Fibroblast of the aortic adventitia (primary cell): ENCODE measurements around the gene CAPN13. TPM values are rescaled to one million over a fixed set of nuclear protein-coding genes. Genes with fewer than 3 reads are reported as not detected.

Experiments
- DNase-seq: peaks from one replicate; pipeline ENCODE4 v3.0.0-alpha.2; 2010; ENCODE audit warnings: low read depth
- H3K4me3 ChIP-seq: 2 replicates; pipeline ENCODE4 v1.5.1; 2011; ENCODE audit warnings: low read depth, mild to moderate bottlenecking, control low read depth, low read length, moderate library complexity
- total RNA-seq: library from RNA; depleted of rRNA; stranded (reverse); fragments of >200 nt; gene quantifications from 2 replicates; pipeline ENCODE4 v1.2.3, GENCODE V29; 2012; ENCODE audit warnings: low replicate concordance
- TF ChIP-seq, protein P1 (sequence below): IDR thresholded peaks from 2 replicates; pipeline ENCODE4 v1.5.1; 2011; ENCODE audit warnings: mild to moderate bottlenecking, low read length, control low read depth, inconsistent platforms; ENCODE audit not compliant: insufficient read depth

CAPN13 gene
- total RNA-seq, 1 donor, result not detected

DNA sequence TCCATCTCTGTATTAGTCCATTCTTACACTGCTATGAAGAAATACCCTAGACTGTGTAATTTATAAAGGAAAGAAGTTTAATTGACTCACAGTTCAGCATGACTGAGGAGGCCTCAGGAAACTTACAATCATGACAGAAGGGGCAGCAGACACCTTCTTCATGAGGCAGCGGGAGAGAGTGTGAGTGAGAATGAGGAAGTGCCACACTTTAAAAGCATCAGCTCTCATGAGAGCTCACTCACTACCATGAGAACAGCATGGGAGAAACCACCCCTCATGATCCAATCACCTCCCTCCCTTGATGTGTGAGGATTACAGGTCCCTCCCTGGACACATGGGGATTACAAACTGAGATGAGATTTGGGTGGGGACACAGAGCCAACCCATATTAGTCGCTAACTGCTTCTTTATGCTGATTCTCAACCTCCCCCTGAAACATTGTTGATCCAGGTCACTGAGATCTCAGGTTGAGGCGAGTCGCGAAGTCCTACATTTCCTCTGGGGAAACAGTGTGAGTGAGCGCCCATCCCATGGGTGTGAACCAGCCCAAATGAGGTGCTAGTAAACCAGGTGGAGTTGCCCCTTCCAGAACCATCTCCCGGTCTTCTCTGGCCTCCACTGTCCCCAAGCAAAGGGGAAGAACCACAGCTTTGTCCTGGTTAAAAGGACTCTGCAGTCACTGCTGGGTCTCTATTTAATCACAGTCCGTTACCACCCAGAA is 123.8 kb downstream of the CAPN13 start:
- no peak overlapping the region for H3K4me3 ChIP-seq
- TF ChIP-seq, protein P1, sequence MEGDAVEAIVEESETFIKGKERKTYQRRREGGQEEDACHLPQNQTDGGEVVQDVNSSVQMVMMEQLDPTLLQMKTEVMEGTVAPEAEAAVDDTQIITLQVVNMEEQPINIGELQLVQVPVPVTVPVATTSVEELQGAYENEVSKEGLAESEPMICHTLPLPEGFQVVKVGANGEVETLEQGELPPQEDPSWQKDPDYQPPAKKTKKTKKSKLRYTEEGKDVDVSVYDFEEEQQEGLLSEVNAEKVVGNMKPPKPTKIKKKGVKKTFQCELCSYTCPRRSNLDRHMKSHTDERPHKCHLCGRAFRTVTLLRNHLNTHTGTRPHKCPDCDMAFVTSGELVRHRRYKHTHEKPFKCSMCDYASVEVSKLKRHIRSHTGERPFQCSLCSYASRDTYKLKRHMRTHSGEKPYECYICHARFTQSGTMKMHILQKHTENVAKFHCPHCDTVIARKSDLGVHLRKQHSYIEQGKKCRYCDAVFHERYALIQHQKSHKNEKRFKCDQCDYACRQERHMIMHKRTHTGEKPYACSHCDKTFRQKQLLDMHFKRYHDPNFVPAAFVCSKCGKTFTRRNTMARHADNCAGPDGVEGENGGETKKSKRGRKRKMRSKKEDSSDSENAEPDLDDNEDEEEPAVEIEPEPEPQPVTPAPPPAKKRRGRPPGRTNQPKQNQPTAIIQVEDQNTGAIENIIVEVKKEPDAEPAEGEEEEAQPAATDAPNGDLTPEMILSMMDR, result no peak

DNA sequence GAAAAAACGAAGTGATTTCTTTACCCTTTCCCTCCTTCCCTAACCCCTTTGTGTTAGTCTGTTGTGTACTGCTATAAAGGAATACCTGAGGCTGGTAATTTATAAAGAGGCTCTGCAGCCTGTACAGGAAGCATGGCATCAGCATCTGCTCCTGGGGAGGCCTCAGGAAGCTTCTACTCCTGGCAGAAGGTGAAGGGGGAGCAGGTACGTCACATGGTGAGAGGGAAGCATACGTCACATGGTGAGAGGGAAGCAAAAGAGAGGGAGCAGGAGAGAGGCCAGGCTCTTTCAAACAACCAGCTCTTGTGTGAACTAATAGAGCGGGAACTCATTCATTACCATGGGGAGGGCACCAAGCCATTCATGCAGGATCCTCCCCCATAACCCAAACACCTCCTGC is 126.2 kb downstream of the CAPN13 start:
- DNase-seq, result no peak
- TF ChIP-seq, protein P1, result no peak
- no peak overlapping the region for H3K4me3 ChIP-seq

More for the DNA sequence above, 123.8 kb downstream of the CAPN13 start:
- no peak for DNase-seq

DNA sequence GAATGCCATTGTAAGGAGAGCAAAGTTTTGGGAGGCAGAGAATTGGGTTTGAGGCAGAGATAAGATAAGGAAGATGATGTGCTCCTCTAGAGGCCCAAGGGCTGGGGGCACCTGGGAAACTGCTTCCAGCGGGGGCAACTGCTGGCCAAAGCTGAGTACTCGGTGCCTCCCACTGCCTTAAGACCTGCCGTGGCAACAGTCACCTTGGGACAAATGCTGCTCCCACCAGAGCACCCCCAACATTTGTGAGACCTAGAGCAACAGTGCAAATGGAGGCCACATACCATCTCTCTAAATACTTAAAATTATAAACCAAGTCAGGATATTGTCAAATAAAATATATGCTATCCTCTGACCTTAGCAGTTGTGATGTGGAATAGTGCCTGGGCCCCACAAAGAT is 127.1 kb downstream of the CAPN13 start:
- no peak overlapping the region for H3K4me3 ChIP-seq
- TF ChIP-seq, protein P1, result no peak
- DNase-seq, result no peak

DNA sequence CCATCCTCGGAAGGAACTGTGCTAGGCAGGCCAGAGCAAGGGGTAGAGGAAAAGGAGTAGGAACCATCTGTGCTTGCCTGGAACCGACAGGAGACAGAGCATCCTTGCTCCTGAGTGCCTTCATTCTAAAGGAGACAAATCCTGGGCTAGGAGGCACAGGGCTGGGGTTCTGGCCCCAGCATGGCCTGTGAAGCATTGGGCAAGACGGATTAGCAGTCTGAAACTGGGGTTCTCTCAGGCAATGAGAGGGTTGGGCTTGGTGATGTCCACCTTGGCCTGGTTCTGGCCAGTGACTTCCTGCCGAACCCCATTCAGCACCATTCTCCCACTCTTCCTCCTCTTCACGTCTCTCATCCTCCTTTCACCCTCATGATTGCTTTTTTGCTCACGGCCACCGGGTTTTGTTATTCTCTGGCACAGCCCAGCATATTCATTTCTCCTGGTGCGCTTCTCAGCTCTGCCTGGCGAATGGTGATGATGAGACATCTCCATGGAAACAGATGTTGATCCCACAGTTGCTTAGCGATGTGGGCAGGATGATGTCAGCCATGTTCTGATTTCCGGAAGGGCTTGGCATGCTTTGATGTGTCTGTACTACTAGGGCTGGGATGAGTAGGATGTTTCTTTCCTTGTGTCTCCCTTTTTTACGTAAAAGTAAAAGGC is 127.7 kb downstream of the CAPN13 start:
- no peak overlapping the region for H3K4me3 ChIP-seq
- TF ChIP-seq, protein P1, result no peak
- DNase-seq, result no peak

DNA sequence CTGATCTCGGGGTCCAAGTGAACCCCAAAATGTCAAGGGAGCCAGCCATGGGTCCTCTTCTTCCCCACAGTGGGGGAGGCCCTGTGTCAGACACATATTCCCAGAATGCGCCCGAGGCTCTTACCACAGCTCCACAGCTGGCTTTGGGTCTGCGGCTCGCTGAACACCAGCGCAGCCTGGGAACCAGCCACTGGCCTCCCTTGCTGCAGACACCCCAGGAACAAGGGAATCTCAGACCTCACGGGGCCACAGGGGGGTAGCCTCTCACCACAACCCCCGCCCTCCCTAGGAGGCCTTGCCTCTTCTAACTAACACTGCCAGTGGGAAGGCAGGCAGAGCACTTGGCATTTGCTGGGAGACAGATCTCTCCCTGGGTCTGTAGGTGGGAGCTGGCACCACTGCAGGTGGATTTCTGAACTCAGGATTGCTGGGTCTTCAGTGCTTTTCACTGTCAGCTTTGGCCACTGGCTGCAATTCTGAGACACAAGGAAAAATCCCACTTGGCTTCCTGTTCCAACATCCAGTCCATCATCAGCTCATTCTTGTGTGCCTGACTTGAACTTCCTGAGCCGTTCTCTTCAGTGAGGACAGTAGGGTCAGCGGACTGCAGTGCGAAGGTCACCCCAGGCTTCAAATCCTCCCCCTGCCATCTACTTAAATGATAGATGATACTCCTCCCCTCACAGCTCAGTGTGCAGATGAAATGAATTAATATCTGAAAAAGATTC is 128.7 kb downstream of the CAPN13 start:
- DNase-seq, result no peak
- no peak overlapping the region for H3K4me3 ChIP-seq
- TF ChIP-seq, protein P1, result no peak

DNA sequence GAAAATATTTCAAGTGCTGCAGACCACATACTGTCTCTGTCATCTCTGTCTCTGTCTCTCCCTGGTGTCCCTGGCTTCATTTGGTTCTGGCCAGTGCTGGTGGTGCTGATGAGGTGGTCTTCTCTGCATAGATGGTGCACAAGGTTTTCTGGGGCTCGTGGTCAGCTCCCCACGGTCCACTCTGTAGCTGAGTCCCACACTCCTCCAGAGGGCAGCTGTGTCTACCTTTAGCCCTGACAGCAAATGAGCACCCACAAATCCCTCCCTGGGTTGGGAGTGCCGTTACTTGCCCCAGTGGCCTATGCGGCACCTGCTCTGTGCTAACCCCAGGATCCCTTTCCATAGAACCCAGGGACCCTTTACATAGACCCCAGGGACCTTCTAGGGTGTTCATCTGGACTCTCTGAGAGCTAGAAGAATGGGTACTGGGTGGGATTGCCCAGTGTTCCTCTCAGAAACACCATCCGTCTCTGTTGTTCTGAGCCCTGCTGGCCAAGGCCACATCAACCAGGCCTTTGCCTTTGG is 129.3 kb downstream of the CAPN13 start:
- DNase-seq, result no peak
- TF ChIP-seq, protein P1, result no peak
- no peak overlapping the region for H3K4me3 ChIP-seq
